Thyroid gland (tissue), 4 donors: Measurements from ENCODE around the gene CTLA4. TPM values are rescaled to one million over a fixed set of nuclear protein-coding genes. Genes with fewer than 3 reads are reported as not detected.
"Not testable (repeated sequence)": the region's sequence is repeated elsewhere in the genome, so short reads cannot be mapped to it uniquely, and the experiment has no call there.

Source experiments
- DNase-seq, 2 donors: peaks; one replicate each; pipeline ENCODE4 v3.0.0-alpha.2; 2019
- H3K27ac ChIP-seq, 3 donors: fragments of 200-600 bp; sonication (generic); 1 replicate in 2 of 3; 2 replicates in 1 of 3; pipeline ENCODE4 v1.5.1; 2016 to 2019; ENCODE audit warnings: mild to moderate bottlenecking in 1 of 3, moderate library complexity in 1 of 3
- H3K27me3 ChIP-seq: fragments of 200-600 bp; sonication (generic); one replicate; pipeline ENCODE4 v1.5.1; 2019
- H3K36me3 ChIP-seq, 2 donors: fragments of 200-600 bp; sonication (generic); one replicate each; pipeline ENCODE4 v1.5.1; 2016 to 2019
- H3K4me1 ChIP-seq, 2 donors: fragments of 200-600 bp; sonication (generic); one replicate each; pipeline ENCODE4 v1.5.1; 2017 to 2019
- H3K4me3 ChIP-seq, 3 donors: fragments of 200-600 bp; sonication (generic); replicated peaks in 1 of 3; 1 replicate in 2 of 3; 2 replicates in 1 of 3; pipeline ENCODE4 v1.5.1; 2016; ENCODE audit warnings: mild to moderate bottlenecking in 1 of 3
- H3K9me3 ChIP-seq: fragments of 200-600 bp; sonication (generic); one replicate; pipeline ENCODE4 v1.5.1; 2017
- CTCF ChIP-seq, 6 experiments: fragments of 200-600 bp in 3 of 6; fragments of 450-650 bp in 3 of 6; sonication (generic) in 3 of 6; IDR thresholded peaks; one replicate each; pipeline ENCODE4 v1.5.1; 2016 to 2019; ENCODE audit warnings: antibody characterized with exemption in 6 of 6, mild to moderate bottlenecking in 2 of 6, inconsistent platforms in 1 of 6, moderate library complexity in 1 of 6
- POLR2A ChIP-seq, 2 donors: fragments of 450-650 bp; IDR thresholded peaks; one replicate each; pipeline ENCODE4 v1.6.1; 2017; ENCODE audit warnings: antibody characterized with exemption in 2 of 2, mild to moderate bottlenecking in 2 of 2, moderate library complexity in 1 of 2
- WGBS, 2 donors: methylation state at CpG; one replicate each; pipeline ENCODE4 v1.1.5; 2017; 5-methylcytosine and 5-hydroxymethylcytosine counted together
- intact Hi-C: fragments of 100-400 bp; cut with DNase I; formaldehyde crosslinking; loops from one replicate; pipeline ENCODE4 v1.15.1; 2023
- total RNA-seq, 4 donors: library from RNA; depleted of rRNA; stranded (reverse); fragments of >200 nt; gene quantifications; one replicate each; pipeline ENCODE4 v1.2.3, GENCODE V29; 2016

CTLA4 gene
- total RNA-seq, 4 donors from 2014 or later = 0.33 to 1.5 TPM; not detected in 2

DNA sequence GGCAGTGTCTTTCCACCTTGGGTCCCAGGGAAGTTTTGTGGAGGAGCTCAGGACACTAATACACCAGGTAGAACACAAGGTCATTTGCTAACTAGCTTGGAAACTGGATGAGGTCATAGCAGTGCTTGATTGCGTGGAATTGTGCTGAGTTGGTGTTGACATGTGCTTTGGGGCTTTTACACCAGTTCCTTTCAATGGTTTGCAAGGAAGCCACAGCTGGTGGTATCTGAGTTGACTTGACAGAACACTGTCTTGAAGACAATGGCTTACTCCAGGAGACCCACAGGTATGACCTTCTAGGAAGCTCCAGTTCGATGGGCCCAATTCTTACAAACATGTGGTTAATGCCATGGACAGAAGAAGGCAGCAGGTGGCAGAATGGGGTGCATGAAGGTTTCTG is 5.9 kb downstream of the CTLA4 start:
- no peak for DNase-seq
- Histone ChIP-seq H3K4me3 (no peak overlapping the region), H3K9me3 (no peaks in the 10 kb centered on the region), H3K4me1 (no peaks in the 10 kb centered on the region), H3K27ac (no peak overlapping the region), H3K36me3 (no peaks in the 10 kb centered on the region), H3K27me3 (no peaks in the 10 kb centered on the region)
- 84 to 96% methylated on average over 2 of the region's 2 CpGs for WGBS, 2 donors
- TF ChIP-seq POLR2A (IDR thresholded peaks at IDR 0.05) (no peak), CTCF (IDR thresholded peaks at IDR 0.05) (no peak)
- intact Hi-C loops = no loop called here

- intact Hi-C loops = no loop called here
- Histone ChIP-seq H3K4me1 (no peaks in the 10 kb centered on the region), H3K27ac (no peak overlapping the region), H3K4me3 (no peak overlapping the region), H3K9me3 (no peaks in the 10 kb centered on the region), H3K27me3 (no peaks in the 10 kb centered on the region), H3K36me3 (no peaks in the 10 kb centered on the region)
- WGBS, 2 donors = 81 to 88% methylated on average over 5 of the region's 5 CpGs
- no peak for TF ChIP-seq POLR2A (IDR thresholded peaks at IDR 0.05)
- no peak for DNase-seq
Measured at GRCh38 chr2:203873921-203874631, 6.5 kb downstream of the CTLA4 start.

DNA sequence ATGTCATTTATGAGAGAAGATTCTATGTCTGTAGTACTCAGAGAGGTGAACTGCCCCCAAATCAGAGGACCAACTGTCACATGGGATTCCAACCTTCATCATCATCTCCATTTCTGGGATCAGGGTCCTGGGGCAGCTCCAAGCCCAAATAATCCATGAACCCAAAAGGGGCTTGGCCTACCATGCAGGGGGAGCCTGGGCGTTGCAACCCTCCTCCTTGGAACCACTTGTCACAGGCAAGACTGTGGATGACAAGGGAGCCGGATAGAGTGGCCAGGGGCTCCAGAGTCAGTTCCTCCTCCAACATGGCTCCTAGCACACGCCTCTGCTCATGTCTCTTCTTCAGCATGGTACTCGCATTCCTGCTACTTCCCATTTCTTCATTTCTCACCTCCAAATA is 7.9 kb downstream of the CTLA4 start:
- H3K9me3 ChIP-seq = no peaks in the 10 kb centered on the region
- no peaks in the 10 kb centered on the region for H3K27me3 ChIP-seq
- H3K4me3 ChIP-seq = no peak overlapping the region
- no peak overlapping the region for H3K27ac ChIP-seq
- WGBS, 2 donors = 90 to 96% methylated on average over 4 of the region's 4 CpGs
- intact Hi-C loops = no loop called here
- TF ChIP-seq CTCF (IDR thresholded peaks at IDR 0.05) = no peak
- TF ChIP-seq POLR2A (IDR thresholded peaks at IDR 0.05) = no peak
- H3K36me3 ChIP-seq = no peaks in the 10 kb centered on the region
- DNase-seq = no peak
- no peaks in the 10 kb centered on the region for H3K4me1 ChIP-seq

- 77 to 85% methylated on average over 3 of the region's 3 CpGs for WGBS, 2 donors
Measured at GRCh38 chr2:203876328-203876727, 8.8 kb downstream of the CTLA4 start.

DNA sequence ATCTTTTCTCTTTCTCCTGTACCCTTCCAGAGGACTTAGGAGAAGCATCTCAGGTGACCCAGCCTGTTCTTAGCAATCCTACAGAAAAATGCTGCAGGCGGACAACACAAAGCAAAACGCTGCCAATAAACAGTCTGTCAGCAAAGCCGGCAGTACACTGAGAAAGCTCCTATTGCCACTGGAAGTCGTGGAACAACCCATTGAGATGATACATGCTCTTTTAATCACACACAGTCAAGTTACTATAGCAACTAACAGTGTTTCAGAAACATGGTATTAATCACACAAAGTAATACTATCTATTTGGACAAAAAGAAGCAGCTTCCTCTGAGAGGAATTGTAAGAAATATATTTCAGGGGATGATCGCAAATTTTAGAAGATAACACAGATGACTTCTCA is 10.5 kb downstream of the CTLA4 start:
- TF ChIP-seq CTCF (IDR thresholded peaks at IDR 0.05) = no peak
- TF ChIP-seq POLR2A (IDR thresholded peaks at IDR 0.05) = no peak
- no peak overlapping the region for H3K4me3 ChIP-seq
- H3K4me1 ChIP-seq = no peaks in the 10 kb centered on the region
- H3K27me3 ChIP-seq = no peaks in the 10 kb centered on the region
- 31 to 48% methylated on average over 5 of the region's 5 CpGs for WGBS, 2 donors
- H3K9me3 ChIP-seq = no peaks in the 10 kb centered on the region
- intact Hi-C loops = no loop called here
- no peak for DNase-seq
- no peaks in the 10 kb centered on the region for H3K36me3 ChIP-seq
- no peak overlapping the region for H3K27ac ChIP-seq

More at GRCh38 chr2:203876328-203876727, 8.8 kb downstream of the CTLA4 start:
- Histone ChIP-seq H3K9me3 (no peaks in the 10 kb centered on the region), H3K36me3 (no peaks in the 10 kb centered on the region), H3K27ac (no peak overlapping the region), H3K4me1 (no peaks in the 10 kb centered on the region), H3K27me3 (no peaks in the 10 kb centered on the region), H3K4me3 (no peak overlapping the region)
- intact Hi-C loops = no loop called here
- no peak for DNase-seq
- TF ChIP-seq POLR2A (IDR thresholded peaks at IDR 0.05) = no peak

GRCh38 chr2:203880557-203881125 is 13.1 kb downstream of the CTLA4 start:
- no peaks in the 10 kb centered on the region for H3K36me3 ChIP-seq
- H3K9me3 ChIP-seq = no peaks in the 10 kb centered on the region
- H3K27ac ChIP-seq = no peak overlapping the region
- no peak overlapping the region for H3K4me3 ChIP-seq
- intact Hi-C loops = no loop called here
- DNase-seq = no peak
- H3K27me3 ChIP-seq = no peaks in the 10 kb centered on the region
- whole genome bisulfite sequencing, 2 donors = 76 to 91% methylated on average over 7 of the region's 7 CpGs
- no peaks in the 10 kb centered on the region for H3K4me1 ChIP-seq
- TF ChIP-seq CTCF (IDR thresholded peaks at IDR 0.05) (no peak), POLR2A (IDR thresholded peaks at IDR 0.05) (no peak)

DNA sequence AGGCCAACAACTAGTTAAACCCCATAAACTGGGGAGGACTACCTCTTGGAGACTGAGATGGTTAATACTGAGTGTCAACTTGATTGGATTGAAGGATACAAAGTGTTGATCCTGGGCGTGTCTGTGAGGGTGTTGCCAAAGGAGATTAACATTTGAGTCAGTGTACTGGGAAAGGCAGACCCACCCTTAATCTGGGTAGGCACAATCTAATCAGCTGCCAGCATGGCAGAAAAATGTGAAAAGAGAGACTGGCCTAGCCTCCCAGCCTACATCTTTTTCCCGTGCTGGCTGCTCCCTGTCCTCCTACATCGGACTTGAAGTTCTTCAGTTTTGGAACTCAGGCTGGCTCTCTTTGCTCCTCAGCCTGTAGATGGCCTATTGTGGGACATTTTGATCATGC is 13.6 kb downstream of the CTLA4 start:
- DNase-seq, H3K9me3 ChIP-seq, intact Hi-C loops, H3K27ac ChIP-seq, H3K4me1 ChIP-seq, H3K36me3 ChIP-seq, H3K27me3 ChIP-seq, H3K4me3 ChIP-seq: not testable (repeated sequence)
- WGBS, 2 donors = 89 to 96% methylated on average over 3 of the region's 3 CpGs
